Measurements from ENCODE around the gene NTPCR. TPM values are rescaled to one million over a fixed set of nuclear protein-coding genes. Genes with fewer than 3 reads are reported as not detected.

Gene NTPCR
- total RNA-seq, 4 donors from 2014 or later, result 24.6 to 37.1 (median 28.4) TPM

DNA sequence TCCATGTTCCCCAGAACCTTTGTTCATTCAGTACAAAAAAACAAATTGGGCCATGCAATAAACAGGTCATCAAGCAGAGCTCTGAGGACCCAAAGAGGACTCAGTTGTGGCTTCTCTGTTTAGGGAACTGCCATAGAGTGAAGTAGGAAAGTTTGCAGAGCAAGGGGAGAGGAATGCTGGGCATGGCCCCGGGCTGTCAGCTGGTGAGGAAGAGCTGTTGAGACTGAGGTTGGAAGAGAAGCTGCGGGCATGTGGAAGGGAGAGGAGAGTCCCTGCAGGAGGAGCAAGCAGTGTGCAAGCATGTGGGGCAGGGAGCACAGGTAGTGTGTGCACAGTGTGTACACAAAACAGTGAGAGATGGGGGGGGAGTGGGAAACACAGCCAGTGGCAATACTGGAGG lies 71.8 kb downstream of the NTPCR start:
- Histone ChIP-seq H3K4me3 (no peak overlapping the region), H3K36me3 (no peaks in the 10 kb centered on the region), H3K27ac (no peak overlapping the region), H3K9me3 (no peaks in the 10 kb centered on the region), H3K4me1 (peaks cover 0 to 15% (median 0%) of the 10 kb centered on the region in 3 donors), H3K27me3 (no peaks in the 10 kb centered on the region)
- ATAC-seq, result no peak
- no peak for TF ChIP-seq POLR2AphosphoS5 (IDR thresholded peaks at IDR 0.05)
- TF ChIP-seq EP300 (IDR thresholded peaks at IDR 0.05), result no peak
- TF ChIP-seq, protein P1, sequence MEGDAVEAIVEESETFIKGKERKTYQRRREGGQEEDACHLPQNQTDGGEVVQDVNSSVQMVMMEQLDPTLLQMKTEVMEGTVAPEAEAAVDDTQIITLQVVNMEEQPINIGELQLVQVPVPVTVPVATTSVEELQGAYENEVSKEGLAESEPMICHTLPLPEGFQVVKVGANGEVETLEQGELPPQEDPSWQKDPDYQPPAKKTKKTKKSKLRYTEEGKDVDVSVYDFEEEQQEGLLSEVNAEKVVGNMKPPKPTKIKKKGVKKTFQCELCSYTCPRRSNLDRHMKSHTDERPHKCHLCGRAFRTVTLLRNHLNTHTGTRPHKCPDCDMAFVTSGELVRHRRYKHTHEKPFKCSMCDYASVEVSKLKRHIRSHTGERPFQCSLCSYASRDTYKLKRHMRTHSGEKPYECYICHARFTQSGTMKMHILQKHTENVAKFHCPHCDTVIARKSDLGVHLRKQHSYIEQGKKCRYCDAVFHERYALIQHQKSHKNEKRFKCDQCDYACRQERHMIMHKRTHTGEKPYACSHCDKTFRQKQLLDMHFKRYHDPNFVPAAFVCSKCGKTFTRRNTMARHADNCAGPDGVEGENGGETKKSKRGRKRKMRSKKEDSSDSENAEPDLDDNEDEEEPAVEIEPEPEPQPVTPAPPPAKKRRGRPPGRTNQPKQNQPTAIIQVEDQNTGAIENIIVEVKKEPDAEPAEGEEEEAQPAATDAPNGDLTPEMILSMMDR (IDR thresholded peaks at IDR 0.05), result no peak
- TF ChIP-seq POLR2A (IDR thresholded peaks at IDR 0.05), result no peak
- WGBS, 2 donors (ENCODE audit: low coverage in 1 of 2), result 78 to 96% methylated on average over 1 to 2 of the region's 2 CpGs

DNA sequence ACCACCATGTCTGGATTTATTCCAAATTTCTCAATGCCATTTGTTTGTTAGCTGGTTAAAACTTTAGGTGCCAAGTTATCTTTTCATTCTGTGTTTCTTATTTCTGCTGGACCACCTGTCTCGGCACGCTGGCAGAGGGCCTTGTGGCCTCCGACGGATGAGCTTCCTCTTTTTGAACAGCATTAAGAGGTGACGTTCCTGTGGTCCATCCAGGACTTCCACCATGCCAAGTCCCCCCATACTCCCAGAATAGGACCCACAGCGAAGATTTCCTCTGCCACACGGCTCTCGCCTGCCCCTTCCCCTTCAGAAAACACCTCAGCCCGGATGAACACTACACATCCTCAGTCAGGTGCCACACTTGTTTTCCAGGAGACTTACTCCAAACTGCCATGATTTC lies 73.8 kb downstream of the NTPCR start:
- no peak for ATAC-seq
- no peaks in the 10 kb centered on the region for H3K27me3 ChIP-seq
- WGBS, 2 donors (ENCODE audit: low coverage in 1 of 2), result 87 to 90% methylated on average over 5 to 9 of the region's 9 CpGs
- no peak overlapping the region for H3K4me3 ChIP-seq
- H3K9me3 ChIP-seq, result no peaks in the 10 kb centered on the region
- peaks cover 0 to 15% (median 0%) of the 10 kb centered on the region in 3 donors for H3K4me1 ChIP-seq
- no peaks in the 10 kb centered on the region for H3K36me3 ChIP-seq
- TF ChIP-seq EP300 (IDR thresholded peaks at IDR 0.05), result no peak
- TF ChIP-seq, protein P1 (IDR thresholded peaks at IDR 0.05), result no peak
- TF ChIP-seq POLR2AphosphoS5 (IDR thresholded peaks at IDR 0.05), result no peak
- TF ChIP-seq POLR2A (IDR thresholded peaks at IDR 0.05), result no peak
- no peak overlapping the region for H3K27ac ChIP-seq

DNA sequence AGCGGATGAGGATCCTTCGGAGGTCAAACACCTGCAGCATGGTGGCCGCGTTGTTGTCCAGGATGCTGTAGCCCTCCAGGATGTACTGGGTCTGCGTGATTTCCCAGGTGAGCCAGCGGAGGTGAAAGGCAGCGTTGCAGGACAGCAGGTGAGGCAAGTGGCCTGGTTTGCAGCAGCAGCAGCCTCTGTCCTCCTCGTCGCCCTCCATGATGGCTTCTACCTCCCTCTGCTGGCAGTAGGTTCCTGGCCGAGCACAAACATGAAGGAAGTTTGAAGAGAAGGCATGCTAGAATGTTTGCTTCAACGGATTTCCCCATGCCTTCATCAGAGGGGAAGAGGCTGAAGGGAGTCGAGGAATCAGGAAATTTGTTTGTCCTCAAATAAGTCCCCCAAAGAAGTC lies 74.7 kb downstream of the NTPCR start:
- peaks cover 0 to 15% (median 0%) of the 10 kb centered on the region in 3 donors for H3K4me1 ChIP-seq
- no peaks in the 10 kb centered on the region for H3K27me3 ChIP-seq
- H3K27ac ChIP-seq, result no peak overlapping the region
- no peak for ATAC-seq
- WGBS, 2 donors (ENCODE audit: low coverage in 1 of 2), result 66 to 72% methylated on average over 5 to 11 of the region's 12 CpGs
- H3K4me3 ChIP-seq, result no peak overlapping the region
- H3K9me3 ChIP-seq, result no peaks in the 10 kb centered on the region
- TF ChIP-seq POLR2AphosphoS5 (IDR thresholded peaks at IDR 0.05), result no peak
- TF ChIP-seq, protein P1 (IDR thresholded peaks at IDR 0.05), result peak in 1 of 4 experiments; percentile 36
- no peaks in the 10 kb centered on the region for H3K36me3 ChIP-seq

DNA sequence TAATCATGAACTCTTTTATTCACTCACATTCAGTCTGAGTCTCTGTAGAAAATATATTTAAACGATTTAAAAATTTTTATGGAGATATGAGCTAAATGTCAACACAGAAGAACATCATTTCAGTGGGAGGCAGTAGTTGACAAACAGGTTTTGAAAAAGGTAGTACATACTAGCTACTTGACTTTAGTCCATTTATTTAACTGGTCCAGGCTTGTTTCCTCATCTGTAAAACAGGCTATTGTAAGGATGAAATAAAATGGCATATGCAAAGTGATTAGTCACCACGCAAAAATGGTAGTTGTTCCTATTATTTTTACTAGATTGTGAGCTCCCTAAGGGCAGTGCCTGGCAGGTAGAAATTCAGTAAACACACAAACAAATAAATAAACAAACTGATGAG lies 75.2 kb downstream of the NTPCR start:
- H3K27me3 ChIP-seq, result no peaks in the 10 kb centered on the region
- H3K27ac ChIP-seq, result no peak overlapping the region
- no peaks in the 10 kb centered on the region for H3K36me3 ChIP-seq
- TF ChIP-seq POLR2A (IDR thresholded peaks at IDR 0.05) (no peak), POLR2AphosphoS5 (IDR thresholded peaks at IDR 0.05) (no peak), EP300 (IDR thresholded peaks at IDR 0.05) (no peak)
- TF ChIP-seq, protein P1 (IDR thresholded peaks at IDR 0.05), result no peak
- 89 to 96% methylated on average over 2 of the region's 2 CpGs for WGBS, 2 donors (ENCODE audit: low coverage in 1 of 2)
- H3K9me3 ChIP-seq, result no peaks in the 10 kb centered on the region
- H3K4me1 ChIP-seq, result peaks cover 0 to 11% (median 0%) of the 10 kb centered on the region in 3 donors
- no peak for ATAC-seq
- H3K4me3 ChIP-seq, result no peak overlapping the region

DNA sequence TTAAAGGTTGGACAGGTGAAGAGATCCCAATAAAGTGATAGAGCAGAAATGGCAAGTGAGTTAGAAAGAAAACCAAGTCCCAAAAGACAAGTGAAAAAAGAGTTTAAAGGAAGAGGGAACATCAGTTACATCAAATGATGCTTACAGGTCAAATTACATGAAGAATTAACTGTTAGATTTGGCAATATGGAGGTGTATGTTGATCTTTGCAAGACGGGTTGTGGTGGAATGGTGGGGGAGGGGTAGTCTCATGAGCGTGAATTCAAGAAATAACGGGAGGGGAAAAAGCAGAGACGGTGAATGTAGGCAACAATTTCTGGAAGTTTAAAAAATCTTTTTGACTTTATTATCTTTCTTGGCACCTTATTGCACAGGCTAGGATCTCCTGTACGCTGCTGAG lies 76.6 kb downstream of the NTPCR start:
- H3K4me1 ChIP-seq, result no peaks in the 10 kb centered on the region
- WGBS, 2 donors (ENCODE audit: low coverage in 1 of 2), result 23 to 45% methylated on average over 5 of the region's 5 CpGs
- H3K36me3 ChIP-seq, result no peaks in the 10 kb centered on the region
- no peak overlapping the region for H3K27ac ChIP-seq
- no peak for TF ChIP-seq POLR2A (IDR thresholded peaks at IDR 0.05)
- no peak for TF ChIP-seq EP300 (IDR thresholded peaks at IDR 0.05)
- TF ChIP-seq, protein P1 (IDR thresholded peaks at IDR 0.05), result no peak
- TF ChIP-seq POLR2AphosphoS5 (IDR thresholded peaks at IDR 0.05), result no peak
- H3K4me3 ChIP-seq, result no peak overlapping the region
- no peak for ATAC-seq
- no peaks in the 10 kb centered on the region for H3K27me3 ChIP-seq
- no peaks in the 10 kb centered on the region for H3K9me3 ChIP-seq

Measured in gastroesophageal sphincter (tissue), 4 donors.